GM12892 (cell line): Measurements from ENCODE around the gene FBXW8.
"Not testable (repeated sequence)": the region's sequence is repeated elsewhere in the genome, so short reads cannot be mapped to it uniquely, and the experiment has no call there.

ENCODE experiments used
- DNase-seq: peaks from one replicate; pipeline ENCODE4 v3.0.0; 2011; ENCODE audit not compliant: insufficient read length
- FAIRE-seq: peaks from 2 replicates; lab custom pipeline; 2011; peaks lifted over from hg19 to GRCh38; lab: Jason Lieb, UNC
- POLR2A ChIP-seq: IDR thresholded peaks from 2 replicates; pipeline ENCODE4 v1.6.1; 2011; ENCODE audit warnings: low read depth, low read length, control low read depth
- POLR2AphosphoS5 ChIP-seq: IDR thresholded peaks from 2 replicates; pipeline ENCODE4 v1.6.1; 2011; ENCODE audit warnings: low read depth, low read length, control low read depth
- TAF1 ChIP-seq: IDR thresholded peaks from 2 replicates; pipeline ENCODE4 v1.6.1; 2011; ENCODE audit warnings: low read depth, mild to moderate bottlenecking, control low read depth, low read length, borderline replicate concordance

The FBXW8 gene

DNA sequence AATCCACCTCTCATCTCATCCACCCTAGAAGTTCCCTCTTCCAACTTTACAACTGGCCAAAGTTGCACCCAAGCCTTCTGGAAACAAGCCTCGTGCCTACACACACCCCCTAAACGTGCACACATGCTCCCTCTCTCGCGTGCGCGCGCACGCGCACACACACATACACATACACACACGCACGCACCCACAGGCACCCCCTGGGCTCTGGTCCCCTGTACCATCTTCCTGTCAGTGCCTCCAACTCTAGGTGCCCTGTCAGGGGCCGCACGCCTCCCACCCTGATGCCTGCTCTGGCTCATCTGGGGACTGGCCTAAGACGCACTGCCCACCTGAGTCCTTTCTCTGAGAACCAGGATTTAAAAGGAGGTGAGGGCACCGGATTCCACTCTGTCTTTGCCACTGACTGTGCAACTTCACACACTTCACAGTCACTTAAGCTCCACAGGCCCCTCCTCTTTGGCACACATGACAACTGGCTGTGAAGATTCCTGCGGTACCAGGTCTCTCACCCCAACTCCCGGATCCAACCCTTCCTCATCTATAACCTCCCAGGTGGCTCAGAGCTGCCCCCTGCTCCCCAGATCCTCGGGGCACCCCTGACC, 142.9 kb downstream of the FBXW8 start:
- TF ChIP-seq POLR2A, result no peak
- FAIRE-seq (no peak), DNase-seq (no peak)

DNA sequence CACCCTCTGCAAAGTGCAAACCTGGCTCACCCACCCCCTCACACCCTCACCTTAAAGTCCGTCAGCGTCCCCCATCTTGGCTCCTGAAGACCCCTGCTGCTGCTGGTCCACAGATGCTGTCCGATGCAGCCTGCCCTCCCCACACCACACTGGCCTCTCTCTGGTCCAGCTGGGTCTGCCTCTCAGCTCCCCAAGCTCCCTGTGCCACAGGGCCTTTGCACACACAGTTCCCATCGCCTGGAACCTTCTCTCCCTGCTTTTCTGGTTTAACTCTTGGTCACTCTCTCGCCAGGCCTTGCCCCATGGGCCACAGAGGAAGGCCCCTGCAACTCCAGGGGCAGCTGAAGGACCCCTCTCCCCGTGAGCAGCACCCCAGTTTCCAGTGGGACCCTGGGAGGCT, 143.5 kb downstream of the FBXW8 start:
- FAIRE-seq, result no peak
- TF ChIP-seq TAF1, result no peak
- no peak for TF ChIP-seq POLR2AphosphoS5
- no peak for TF ChIP-seq POLR2A

DNA sequence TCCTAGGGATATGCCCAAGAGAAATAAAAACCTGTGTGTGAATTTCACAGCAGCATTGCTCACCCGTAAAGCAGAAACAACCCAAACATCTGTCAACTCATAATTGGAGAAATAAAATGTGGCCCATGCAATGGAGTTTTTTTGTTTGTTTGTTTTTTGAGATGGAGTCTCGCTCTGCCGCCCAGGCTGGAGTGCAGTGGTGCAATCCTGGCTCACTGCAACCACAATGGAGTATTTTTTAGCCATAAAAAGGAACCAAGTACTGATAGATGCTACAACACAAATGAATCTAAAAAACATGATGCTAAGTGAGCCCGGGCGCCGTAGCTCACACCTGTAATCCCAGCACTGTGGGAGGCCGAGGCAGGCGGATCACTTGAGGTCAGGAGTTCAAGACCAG, 146.9 kb downstream of the FBXW8 start:
- not testable (repeated sequence) for DNase-seq, FAIRE-seq

More for the DNA sequence above, 143.5 kb downstream of the FBXW8 start:
- DNase-seq, result no peak

DNA sequence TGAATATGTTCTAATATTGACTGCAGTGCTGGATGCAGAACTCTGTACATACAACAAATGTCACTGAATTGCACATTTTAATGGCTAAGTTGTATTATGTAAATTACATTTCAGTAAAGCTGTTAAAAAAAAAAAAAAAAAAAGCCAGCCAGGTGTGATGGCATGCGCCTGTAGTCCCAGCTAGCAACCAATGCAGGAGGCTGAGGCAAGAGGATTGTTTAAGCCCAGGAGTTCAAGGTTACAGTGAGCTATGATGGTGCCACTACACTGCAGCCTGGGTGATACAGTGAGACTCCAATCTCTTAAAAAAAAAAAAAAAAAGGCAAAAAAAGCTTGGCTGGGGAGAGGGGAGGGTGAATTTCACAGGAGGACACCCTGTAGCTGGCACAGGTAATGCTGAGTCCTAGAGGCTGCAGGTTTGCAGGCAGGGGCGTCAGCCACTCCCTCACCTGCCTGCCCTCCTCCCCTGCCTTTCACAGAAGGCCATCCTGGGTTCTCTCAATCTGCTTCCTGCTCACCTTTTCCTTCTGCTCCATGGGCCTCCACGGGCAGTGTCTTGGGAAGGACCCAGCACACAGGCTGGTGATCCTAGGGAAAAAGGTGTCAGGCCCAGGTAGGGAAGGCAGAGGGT, 147.8 kb downstream of the FBXW8 start:
- DNase-seq (no peak), FAIRE-seq (no peak)
- TF ChIP-seq POLR2A (no peak), POLR2AphosphoS5 (no peak), TAF1 (no peak)

DNA sequence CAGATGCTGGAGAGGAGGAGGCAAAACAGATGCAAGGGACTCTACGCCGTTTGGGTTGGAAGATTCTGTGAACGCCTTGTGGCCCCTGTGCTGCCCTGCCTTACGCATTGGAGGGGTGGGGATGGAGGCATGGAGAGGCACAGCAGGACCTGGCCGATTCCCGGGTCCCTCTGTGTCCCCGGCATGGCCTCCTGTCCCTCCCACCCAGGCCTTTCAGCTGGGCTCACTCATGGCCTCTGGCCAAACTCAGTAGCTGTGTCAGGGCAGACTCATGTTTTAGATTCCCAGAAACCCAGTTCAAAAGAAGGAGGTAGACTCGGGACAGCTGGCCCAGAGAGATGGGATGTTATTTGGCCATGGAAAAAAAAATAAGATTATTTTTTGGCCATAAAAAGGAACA, 148.4 kb downstream of the FBXW8 start:
- FAIRE-seq, result no peak
- no peak for DNase-seq
- TF ChIP-seq POLR2AphosphoS5 (no peak), POLR2A (no peak), TAF1 (no peak)

DNA sequence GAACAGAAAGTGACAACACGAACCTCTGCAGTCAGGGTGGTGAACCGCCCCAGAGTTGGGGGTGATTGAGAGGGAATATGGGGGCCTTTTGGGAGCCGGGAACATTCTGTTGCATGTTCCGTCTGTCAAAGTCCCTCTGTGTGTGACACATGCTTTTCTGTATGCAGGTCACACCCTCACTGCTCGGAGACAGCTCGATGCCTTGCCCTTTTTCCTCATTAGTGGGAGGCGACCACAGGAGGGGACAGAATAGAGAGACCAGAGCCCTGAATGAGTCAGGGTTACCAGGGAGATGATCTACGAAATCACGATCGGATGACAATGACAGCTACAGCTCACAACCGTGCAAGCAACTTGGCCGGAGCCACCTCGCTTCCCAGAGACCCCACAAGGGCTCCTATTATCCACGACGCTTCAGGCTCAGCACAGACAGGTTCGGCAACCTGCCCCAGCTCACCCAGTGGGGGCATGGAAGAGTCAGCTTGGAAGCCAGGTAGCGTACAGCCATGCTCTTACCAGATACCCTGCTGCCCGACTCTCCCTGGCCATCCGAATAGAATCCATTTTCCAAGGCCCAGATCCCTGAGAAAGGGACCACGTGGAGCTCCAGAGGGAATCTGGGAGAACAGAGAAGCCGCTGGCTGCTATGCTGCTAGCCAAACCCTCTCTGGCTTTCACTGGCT, 149.6 kb downstream of the FBXW8 start:
- TF ChIP-seq POLR2AphosphoS5, result no peak
- TF ChIP-seq POLR2A, result no peak
- TF ChIP-seq TAF1, result no peak
- FAIRE-seq, result no peak
- DNase-seq, result no peak

DNA sequence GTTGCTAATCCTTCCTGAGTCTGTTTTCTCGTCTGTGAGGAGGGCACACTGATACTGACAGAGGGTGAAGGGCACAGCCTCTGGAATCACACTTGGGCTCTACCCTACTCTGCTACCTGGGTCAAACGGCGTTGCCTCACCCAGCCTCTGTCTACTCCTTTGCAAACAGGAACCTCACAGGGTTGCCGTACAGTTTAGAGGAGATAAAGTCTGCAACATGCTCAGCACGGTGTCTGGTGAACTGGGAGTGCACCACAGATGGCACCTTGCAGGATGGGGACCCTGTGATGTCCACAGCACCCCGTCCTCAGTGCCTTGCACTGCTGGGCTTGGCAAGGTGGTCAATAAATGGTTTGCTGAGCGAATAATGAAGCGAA, 150.2 kb downstream of the FBXW8 start:
- no peak for DNase-seq
- TF ChIP-seq TAF1 (no peak), POLR2AphosphoS5 (no peak), POLR2A (no peak)
- no peak for FAIRE-seq

DNA sequence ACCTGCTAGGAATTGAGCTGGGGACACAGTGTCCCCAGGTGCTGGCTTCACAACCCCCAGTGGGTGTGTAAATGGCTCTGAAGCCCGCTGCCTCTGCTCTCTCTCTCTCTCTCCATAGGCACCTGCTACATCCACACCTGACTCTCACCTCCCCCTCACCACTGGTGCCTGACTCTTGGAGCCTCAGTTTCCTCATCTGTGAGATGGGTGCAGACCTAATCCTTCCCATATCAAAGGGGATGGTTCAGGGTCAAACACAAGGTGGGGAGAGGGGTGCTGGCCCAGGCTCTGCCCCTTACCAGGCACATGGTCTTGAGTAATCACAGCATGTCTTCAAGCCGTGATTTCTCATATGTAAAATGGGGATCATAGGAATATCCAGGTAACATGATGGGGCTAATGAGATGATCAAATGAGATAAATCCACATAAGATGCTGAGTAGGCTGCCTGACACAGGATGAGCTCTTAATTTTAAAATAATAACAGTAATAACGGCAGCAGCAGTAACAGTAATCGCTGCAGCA, 150.9 kb downstream of the FBXW8 start:
- no peak for TF ChIP-seq POLR2AphosphoS5
- no peak for TF ChIP-seq POLR2A
- TF ChIP-seq TAF1, result no peak
- no peak for FAIRE-seq
- DNase-seq, result no peak

DNA sequence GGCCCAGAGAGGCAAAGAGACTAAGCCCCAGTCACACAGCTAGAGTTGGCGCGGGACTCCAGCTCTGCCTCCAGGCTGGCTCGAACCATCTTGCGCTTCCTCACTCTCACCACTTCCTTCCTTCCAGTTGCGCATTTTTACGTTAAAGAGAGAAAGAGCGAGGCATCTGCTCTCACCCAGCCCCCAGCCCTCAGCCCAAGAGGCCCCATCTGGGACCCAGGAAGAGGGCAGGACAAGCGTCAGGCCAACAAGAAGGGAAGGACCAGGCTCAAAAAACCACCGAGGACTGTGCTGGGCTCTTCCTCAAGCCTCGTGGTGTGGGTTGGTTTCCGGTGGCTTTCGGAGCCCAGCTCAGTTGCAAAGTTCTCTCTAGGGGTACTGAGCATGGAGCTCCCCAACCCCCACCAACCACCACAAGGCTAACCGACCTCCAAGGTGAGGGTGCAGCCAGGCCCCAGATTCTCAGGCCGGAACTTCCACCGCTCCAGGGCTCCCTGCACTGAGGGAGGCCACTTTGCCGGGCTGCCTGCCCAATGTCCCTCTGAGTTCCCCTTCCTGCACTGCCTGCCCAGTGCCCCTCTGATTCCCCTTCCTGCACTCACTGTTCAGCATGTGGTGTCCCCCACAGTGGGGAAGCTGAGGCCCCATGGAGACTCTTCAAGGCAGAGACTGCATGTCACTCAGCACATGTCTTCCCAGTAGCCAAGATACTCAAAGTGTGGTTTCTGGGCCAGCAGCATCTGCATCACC, 152.6 kb downstream of the FBXW8 start:
- DNase-seq, result no peak
- peak; percentile 81 for FAIRE-seq

DNA sequence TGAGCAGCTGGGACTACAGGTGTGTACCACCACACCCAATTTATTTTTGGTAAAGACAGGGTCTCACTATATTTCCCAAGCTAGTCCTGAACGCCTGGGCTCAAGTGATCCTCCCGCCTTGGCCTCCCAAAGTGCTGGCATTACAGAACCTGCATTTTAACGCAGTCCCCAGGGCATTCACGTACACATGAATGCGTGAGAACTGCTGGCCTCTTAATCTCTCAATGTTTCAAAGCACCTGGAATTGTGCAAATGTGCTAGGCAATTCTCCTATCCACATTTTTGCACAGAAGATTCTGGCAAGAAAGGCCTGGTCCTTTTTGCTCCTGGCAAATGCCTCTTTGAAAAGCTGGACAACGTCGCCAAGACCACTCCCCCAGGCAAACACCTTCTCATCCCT, 153.3 kb downstream of the FBXW8 start:
- TF ChIP-seq TAF1, result no peak
- TF ChIP-seq POLR2A, result no peak
- no peak for TF ChIP-seq POLR2AphosphoS5
- FAIRE-seq (no peak), DNase-seq (no peak)

More for the DNA sequence above, 152.6 kb downstream of the FBXW8 start:
- 0 out of 2 replicates have a peak, but pooled peaks have one; percentile 0 for TF ChIP-seq TAF1
- no peak for TF ChIP-seq POLR2AphosphoS5
- peak; percentile 58 for TF ChIP-seq POLR2A

DNA sequence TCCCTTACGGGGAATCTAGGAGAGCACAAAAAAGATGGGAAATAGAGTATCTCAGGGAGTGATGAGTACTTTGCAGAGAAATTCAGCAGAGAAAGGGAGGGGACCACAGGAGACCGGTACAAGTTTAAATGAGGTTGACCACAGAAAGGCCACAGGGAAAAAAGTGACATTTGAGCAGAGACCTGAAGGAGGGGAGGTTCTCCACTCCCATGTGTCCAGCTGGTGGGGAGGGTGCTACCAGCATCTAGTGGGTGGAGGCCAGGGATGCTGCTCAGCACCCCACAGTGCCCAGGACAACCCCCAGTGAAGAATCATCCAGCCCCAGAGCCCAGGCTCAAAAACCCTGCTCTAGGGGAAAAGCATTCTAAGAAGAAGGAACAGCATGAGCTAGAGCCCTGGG, 153.8 kb downstream of the FBXW8 start:
- TF ChIP-seq POLR2A (no peak), TAF1 (no peak), POLR2AphosphoS5 (no peak)
- DNase-seq (no peak), FAIRE-seq (peak; percentile 30)
